DND-41 (cell line): ENCODE measurements around the gene RPS3.
A peak's percentile ranks its signal among the peaks of the same experiment; 100 is the strongest.

ENCODE experiments used
- ATAC-seq: fragments of 200-7000 bp; cut with Tn5 transposase; 3 replicates; pipeline ENCODE4 v1.9.1; 2021; ENCODE audit warnings: low read depth; ENCODE audit not compliant: insufficient read depth
- DNase-seq: peaks from one replicate; pipeline ENCODE4 v3.0.0-alpha.2; 2020
- H2AFZ ChIP-seq: 2 replicates; pipeline ENCODE4 v1.6.0; 2012; ENCODE audit warnings: low read depth, low read length
- H3K27ac ChIP-seq: 2 replicates; pipeline ENCODE4 v1.5.1; 2012; ENCODE audit warnings: low read length, inconsistent platforms
- H3K27me3 ChIP-seq: fragments of 200-600 bp; sonication (generic); 2 replicates; pipeline ENCODE4 v1.6.0; 2012; ENCODE audit warnings: low read length, mild to moderate bottlenecking, inconsistent platforms; ENCODE audit not compliant: insufficient read depth, poor library complexity
- H3K36me3 ChIP-seq: 2 replicates; pipeline ENCODE4 v1.5.1; 2012; ENCODE audit warnings: low read length, inconsistent platforms; ENCODE audit not compliant: insufficient read depth
- H3K4me1 ChIP-seq: 2 replicates; pipeline ENCODE4 v1.5.1; 2012; ENCODE audit warnings: mild to moderate bottlenecking, low read length; ENCODE audit not compliant: insufficient read depth
- H3K4me2 ChIP-seq: 2 replicates; pipeline ENCODE4 v1.6.0; 2012; ENCODE audit warnings: mild to moderate bottlenecking, moderate library complexity, low read length, inconsistent platforms; ENCODE audit not compliant: insufficient read depth
- H3K4me3 ChIP-seq, 2 experiments: fragments of 200-600 bp in 1 of 2; shearing (Covaris generic) in 1 of 2; 2 replicates each; pipeline ENCODE4 v1.5.1; 2012 to 2016; ENCODE audit warnings: inconsistent platforms in 2 of 2, low read length in 2 of 2, mild to moderate bottlenecking in 2 of 2, low read depth in 1 of 2, moderate library complexity in 1 of 2
- H3K79me2 ChIP-seq: 2 replicates; pipeline ENCODE4 v1.6.0; 2012; ENCODE audit warnings: low read length, inconsistent platforms; ENCODE audit not compliant: insufficient read depth
- H3K9ac ChIP-seq: 2 replicates; pipeline ENCODE4 v1.6.0; 2012; ENCODE audit warnings: low read depth, mild to moderate bottlenecking, inconsistent platforms, low read length, moderate library complexity
- H3K9me3 ChIP-seq: 2 replicates; pipeline ENCODE4 v1.5.1; 2012; ENCODE audit warnings: low read length, moderate library complexity, mild to moderate bottlenecking, inconsistent platforms; ENCODE audit not compliant: insufficient read depth, severe bottlenecking
- H4K20me1 ChIP-seq: 2 replicates; pipeline ENCODE4 v1.6.0; 2012; ENCODE audit warnings: low read length; ENCODE audit not compliant: insufficient read depth
- EZH2 ChIP-seq: IDR thresholded peaks from 3 replicates; pipeline ENCODE4 v1.6.1; 2012; ENCODE audit warnings: borderline replicate concordance, low read depth, mild to moderate bottlenecking, moderate library complexity, low read length, inconsistent platforms; ENCODE audit not compliant: severe bottlenecking
- TF ChIP-seq, protein P1 (sequence below): IDR thresholded peaks from 2 replicates; pipeline ENCODE4 v1.5.1; 2012; ENCODE audit warnings: borderline replicate concordance, low read length, moderate library complexity, mild to moderate bottlenecking; ENCODE audit not compliant: poor library complexity, severe bottlenecking; ENCODE audit errors: extremely low read depth

RPS3 gene

GRCh38 chr11:75380245-75380644, 19.1 kb upstream of the RPS3 start:
- DNase-seq (no peak), ATAC-seq (no peak)
- H3K9me3 ChIP-seq = no peaks in the 10 kb centered on the region
- no peaks in the 10 kb centered on the region for H3K27me3 ChIP-seq
- no peak overlapping the region for H3K27ac ChIP-seq
- no peak overlapping the region for H3K9ac ChIP-seq
- H3K36me3 ChIP-seq = no peaks in the 10 kb centered on the region
- H3K4me1 ChIP-seq = peaks cover 13% of the 10 kb centered on the region
- TF ChIP-seq EZH2 = no peak
- TF ChIP-seq, protein P1, sequence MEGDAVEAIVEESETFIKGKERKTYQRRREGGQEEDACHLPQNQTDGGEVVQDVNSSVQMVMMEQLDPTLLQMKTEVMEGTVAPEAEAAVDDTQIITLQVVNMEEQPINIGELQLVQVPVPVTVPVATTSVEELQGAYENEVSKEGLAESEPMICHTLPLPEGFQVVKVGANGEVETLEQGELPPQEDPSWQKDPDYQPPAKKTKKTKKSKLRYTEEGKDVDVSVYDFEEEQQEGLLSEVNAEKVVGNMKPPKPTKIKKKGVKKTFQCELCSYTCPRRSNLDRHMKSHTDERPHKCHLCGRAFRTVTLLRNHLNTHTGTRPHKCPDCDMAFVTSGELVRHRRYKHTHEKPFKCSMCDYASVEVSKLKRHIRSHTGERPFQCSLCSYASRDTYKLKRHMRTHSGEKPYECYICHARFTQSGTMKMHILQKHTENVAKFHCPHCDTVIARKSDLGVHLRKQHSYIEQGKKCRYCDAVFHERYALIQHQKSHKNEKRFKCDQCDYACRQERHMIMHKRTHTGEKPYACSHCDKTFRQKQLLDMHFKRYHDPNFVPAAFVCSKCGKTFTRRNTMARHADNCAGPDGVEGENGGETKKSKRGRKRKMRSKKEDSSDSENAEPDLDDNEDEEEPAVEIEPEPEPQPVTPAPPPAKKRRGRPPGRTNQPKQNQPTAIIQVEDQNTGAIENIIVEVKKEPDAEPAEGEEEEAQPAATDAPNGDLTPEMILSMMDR = no peak
- no peaks in the 10 kb centered on the region for H4K20me1 ChIP-seq
- 0 out of 2 replicates have a peak overlapping the region, but pooled peaks have one; percentile 5 for H2AFZ ChIP-seq
- no peak overlapping the region for H3K4me2 ChIP-seq
- no peak overlapping the region for H3K4me3 ChIP-seq
- H3K79me2 ChIP-seq = no peaks in the 10 kb centered on the region

- DNase-seq (no peak), ATAC-seq (no peak)
- TF ChIP-seq, protein P1 = no peak
- TF ChIP-seq EZH2 = no peak
- no peak overlapping the region for H3K4me3 ChIP-seq
- H3K4me2 ChIP-seq = no peak overlapping the region
- H3K9me3 ChIP-seq = no peaks in the 10 kb centered on the region
- no peaks in the 10 kb centered on the region for H3K79me2 ChIP-seq
- no peak overlapping the region for H3K27ac ChIP-seq
- peaks cover 13% of the 10 kb centered on the region for H3K4me1 ChIP-seq
- H3K9ac ChIP-seq = no peak overlapping the region
- no peaks in the 10 kb centered on the region for H3K36me3 ChIP-seq
- H3K27me3 ChIP-seq = no peaks in the 10 kb centered on the region
- H2AFZ ChIP-seq = peak overlapping the region; percentile 5; the same call in 1 of the 2 replicates
- no peaks in the 10 kb centered on the region for H4K20me1 ChIP-seq
Measured at GRCh38 chr11:75380716-75381420, 18.4 kb upstream of the RPS3 start.

DNA sequence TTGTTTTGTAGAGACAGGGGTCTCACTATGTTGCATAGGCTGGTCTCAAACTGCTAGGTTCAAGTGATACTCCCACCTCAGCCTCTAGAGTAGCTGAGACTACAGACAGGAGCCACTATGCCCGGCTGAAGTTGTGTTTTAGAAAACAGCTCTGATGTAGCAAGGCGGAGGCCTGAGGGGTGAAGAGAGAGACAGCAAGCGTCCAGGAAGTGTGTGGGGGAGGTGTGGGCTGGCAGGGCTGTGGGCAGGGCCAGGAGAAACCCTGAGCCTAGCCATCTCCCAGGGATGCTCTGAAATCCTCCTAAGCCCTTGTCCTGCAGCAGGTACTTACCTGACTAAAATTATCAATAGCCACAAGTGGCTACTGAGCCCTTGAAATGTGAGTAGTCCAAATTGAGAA, 16.1 kb upstream of the RPS3 start:
- ATAC-seq (no peak), DNase-seq (no peak)
- Histone ChIP-seq H4K20me1 (no peaks in the 10 kb centered on the region), H3K4me2 (no peak overlapping the region), H3K36me3 (no peaks in the 10 kb centered on the region), H3K9me3 (no peaks in the 10 kb centered on the region), H3K4me1 (peaks cover 8% of the 10 kb centered on the region), H2AFZ (no peak overlapping the region), H3K27ac (no peak overlapping the region), H3K79me2 (no peaks in the 10 kb centered on the region), H3K27me3 (no peaks in the 10 kb centered on the region), H3K4me3 (no peak overlapping the region), H3K9ac (no peak overlapping the region)
- TF ChIP-seq EZH2 = no peak
- TF ChIP-seq, protein P1 = no peak
